Breast epithelium (tissue), 3 donors: Measurements from ENCODE around the gene CHM.

Source experiments
- POLR2A ChIP-seq: fragments of 450-650 bp; IDR thresholded peaks from one replicate; pipeline ENCODE4 v1.6.1; 2016; ENCODE audit warnings: antibody characterized with exemption, mild to moderate bottlenecking, moderate library complexity
- TF ChIP-seq, protein P1 (sequence below), 3 donors: fragments of 450-650 bp; IDR thresholded peaks; one replicate each; pipeline ENCODE4 v1.5.1; 2016 to 2017; ENCODE audit warnings: antibody characterized with exemption in 3 of 3, mild to moderate bottlenecking in 3 of 3, moderate library complexity in 3 of 3

DNA sequence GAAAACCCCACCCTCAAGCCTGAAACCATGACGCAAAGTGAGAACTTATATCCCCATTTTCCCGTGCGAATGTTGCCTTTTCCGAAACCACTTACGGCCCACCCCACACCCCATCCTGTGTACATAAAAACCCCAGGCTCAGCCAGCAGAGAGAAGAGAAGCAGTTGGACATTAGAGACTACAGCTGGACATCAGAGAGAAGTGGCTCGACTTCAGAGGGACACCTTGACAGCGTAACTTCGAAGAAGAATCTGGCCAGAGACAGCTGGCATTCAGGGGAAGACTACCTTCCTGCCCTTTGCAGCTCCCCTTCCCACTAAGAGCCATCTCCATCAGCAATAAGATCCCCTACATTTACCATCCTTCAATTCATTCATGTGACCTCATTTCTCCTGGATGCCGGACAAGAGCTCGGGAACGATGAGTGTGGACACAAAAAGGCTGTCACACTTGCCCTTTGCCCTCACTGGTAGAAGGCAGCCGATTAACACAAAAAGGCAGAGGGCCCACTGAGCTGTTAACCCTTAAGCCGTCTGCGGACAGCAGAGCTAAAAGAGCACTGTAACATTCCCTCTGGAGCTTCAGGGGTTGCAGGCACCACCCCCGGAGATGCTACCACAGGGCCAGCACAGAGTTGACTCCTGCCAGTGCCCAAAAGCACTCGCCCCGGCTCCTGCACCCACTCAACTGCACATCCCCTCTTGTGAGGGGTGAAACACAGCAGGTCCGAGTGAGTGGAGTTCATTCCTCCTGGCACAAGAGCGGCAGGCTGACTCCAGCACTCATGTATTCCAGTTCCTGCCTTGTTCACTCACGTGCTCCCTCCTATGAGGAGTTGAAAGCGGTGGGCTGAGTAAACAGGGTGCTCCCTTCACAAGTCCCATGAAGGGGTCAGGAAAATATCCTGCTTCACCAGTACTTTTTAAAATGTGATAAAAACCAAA lies 7.5 kb downstream of the CHM start:
- TF ChIP-seq, protein P1, sequence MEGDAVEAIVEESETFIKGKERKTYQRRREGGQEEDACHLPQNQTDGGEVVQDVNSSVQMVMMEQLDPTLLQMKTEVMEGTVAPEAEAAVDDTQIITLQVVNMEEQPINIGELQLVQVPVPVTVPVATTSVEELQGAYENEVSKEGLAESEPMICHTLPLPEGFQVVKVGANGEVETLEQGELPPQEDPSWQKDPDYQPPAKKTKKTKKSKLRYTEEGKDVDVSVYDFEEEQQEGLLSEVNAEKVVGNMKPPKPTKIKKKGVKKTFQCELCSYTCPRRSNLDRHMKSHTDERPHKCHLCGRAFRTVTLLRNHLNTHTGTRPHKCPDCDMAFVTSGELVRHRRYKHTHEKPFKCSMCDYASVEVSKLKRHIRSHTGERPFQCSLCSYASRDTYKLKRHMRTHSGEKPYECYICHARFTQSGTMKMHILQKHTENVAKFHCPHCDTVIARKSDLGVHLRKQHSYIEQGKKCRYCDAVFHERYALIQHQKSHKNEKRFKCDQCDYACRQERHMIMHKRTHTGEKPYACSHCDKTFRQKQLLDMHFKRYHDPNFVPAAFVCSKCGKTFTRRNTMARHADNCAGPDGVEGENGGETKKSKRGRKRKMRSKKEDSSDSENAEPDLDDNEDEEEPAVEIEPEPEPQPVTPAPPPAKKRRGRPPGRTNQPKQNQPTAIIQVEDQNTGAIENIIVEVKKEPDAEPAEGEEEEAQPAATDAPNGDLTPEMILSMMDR (IDR thresholded peaks at IDR 0.05), result no peak
- no peak for TF ChIP-seq POLR2A
